ENCODE results near the gene TNFAIP6. TPM values are rescaled to one million over a fixed set of nuclear protein-coding genes. Genes with fewer than 3 reads are reported as not detected.

Gene TNFAIP6
- total and polyA plus RNA-seq, 2 of the 8 experiments (the other 6 are each of a cell fraction or from before 2014, with no cell fraction given) = 1.1 to 2.0 TPM

DNA sequence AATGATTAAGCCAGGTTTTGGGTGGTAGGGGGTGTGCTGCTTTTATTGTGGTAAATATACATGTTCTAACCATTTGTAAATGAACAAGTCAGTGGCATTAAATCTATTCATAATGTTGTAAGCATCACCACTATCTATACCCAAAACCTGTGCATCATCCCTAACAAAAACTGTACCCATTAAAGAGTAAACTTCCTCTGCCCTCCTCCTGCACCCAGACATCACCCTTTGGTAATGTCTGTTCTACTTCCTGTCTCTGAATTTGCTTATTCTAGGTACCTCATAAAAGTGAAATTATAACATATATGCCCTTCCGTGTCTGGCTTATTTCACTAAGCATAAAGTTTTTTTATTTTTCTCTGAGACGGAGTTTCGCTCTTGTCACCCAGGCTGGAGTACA lies 66.4 kb downstream of the TNFAIP6 start:
- no peak overlapping the region for H3K4me2 ChIP-seq (ENCODE audit: insufficient read depth in 1 of 2, low read depth in 2 of 2, low read length in 2 of 2)
- H3K9me3 ChIP-seq (ENCODE audit: insufficient read depth in 2 of 2, low read depth in 1 of 2, low read length in 1 of 2) = no peaks in the 10 kb centered on the region
- H3K36me3 ChIP-seq (ENCODE audit: control insufficient read depth in 2 of 4, insufficient read depth in 4 of 4, low read length in 3 of 4) = peaks cover 25 to 88% (median 51%) of the 10 kb centered on the region in 4 experiments
- no peak overlapping the region for H3K9ac ChIP-seq (replicated peaks in 1 of 4; ENCODE audit: extremely low read depth in 1 of 4, low read depth in 3 of 4, low read length in 3 of 4)
- H4K20me1 ChIP-seq (replicated peaks in 1 of 2; ENCODE audit: control insufficient read depth in 1 of 2, insufficient read depth in 2 of 2, low read length in 2 of 2) = peaks cover 8 to 13% of the 10 kb centered on the region in 2 experiments
- H3K4me3 ChIP-seq (ENCODE audit: extremely low read depth in 1 of 4, insufficient read depth in 2 of 4, low read depth in 3 of 4, low read length in 4 of 4) = no peak overlapping the region
- no peak overlapping the region for H3K27ac ChIP-seq (ENCODE audit: low read depth, low read length)
- no peak overlapping the region for H3K4ac ChIP-seq (replicated peaks; ENCODE audit: insufficient read length, low read depth, low read length)
- H3K27me3 ChIP-seq (replicated peaks in 1 of 4; ENCODE audit: control insufficient read depth in 3 of 4, extremely low read depth in 1 of 4, insufficient read depth in 3 of 4, low read length in 3 of 4) = no peaks in the 10 kb centered on the region
- no peak overlapping the region for H2BK12ac ChIP-seq (ENCODE audit: low read depth, low read length)
- no peak overlapping the region for H4K91ac ChIP-seq (replicated peaks; ENCODE audit: insufficient read length, low read length)
- peaks cover 2% of the 10 kb centered on the region; the same call in 1 of the 2 replicates for H3K79me1 ChIP-seq (ENCODE audit: low read depth, low read length)
- no peak overlapping the region for H4K8ac ChIP-seq (ENCODE audit: extremely low read depth, insufficient read depth, low read length)
- H3K4me1 ChIP-seq (replicated peaks in 1 of 4; ENCODE audit: control insufficient read depth in 3 of 4, insufficient read depth in 4 of 4, low read length in 3 of 4) = no peaks in the 10 kb centered on the region
- no peak overlapping the region for H2BK20ac ChIP-seq (ENCODE audit: low read length)
- no peak for FAIRE-seq
- H2BK15ac ChIP-seq (ENCODE audit: low read length) = no peak overlapping the region
- peaks cover 0 to 85% of the 10 kb centered on the region in 2 experiments; a peak in 3 of 4 replicates for H3K79me2 ChIP-seq (ENCODE audit: control insufficient read depth in 1 of 2, insufficient read depth in 2 of 2, low read length in 2 of 2)
- ChIA-PET POLR2A (ENCODE audit: partially characterized antibody) (interaction anchor here (1.6 to 4.3 kb wide), 2 partner anchors 10 to 14 kb away, joined by 6 to 39 read pairs; partner anchors contain the start of gene RIF1), CTCF (ENCODE audit: partially characterized antibody) (interaction anchor here (0.8 to 6.0 kb wide), 2 partner anchors 10 to 13 kb away, joined by 3 to 40 read pairs; no protein-coding TSS in a partner anchor)
- H3K14ac ChIP-seq (ENCODE audit: insufficient read length) = no peak overlapping the region
- no peak overlapping the region for H3K18ac ChIP-seq (ENCODE audit: extremely low read depth, low read length)
- H3K56ac ChIP-seq (replicated peaks; ENCODE audit: insufficient read length, low read depth, low read length) = no peak overlapping the region
- H2BK5ac ChIP-seq (ENCODE audit: low read depth, low read length) = no peak overlapping the region
- H4K5ac ChIP-seq (ENCODE audit: insufficient read length, low read depth, low read length) = no peak overlapping the region
- H2BK120ac ChIP-seq (replicated peaks; ENCODE audit: low read depth, low read length) = no peak overlapping the region
- DNase-seq (ENCODE audit: low read depth in 1 of 2, low spot score in 2 of 2) = no peak
- no peak overlapping the region for H2AFZ ChIP-seq (ENCODE audit: low read length)
- no peak overlapping the region for H3K23ac ChIP-seq (ENCODE audit: insufficient read length)
- no peaks in the 10 kb centered on the region for H3K23me2 ChIP-seq (ENCODE audit: low read depth, low read length)
- 94% methylated on average over 3 of the region's 3 CpGs; no CpG with 5 or more reads in 1 of the 2 experiments for WGBS, 2 experiments (ENCODE audit: extremely low coverage in 1 of 2, insufficient coverage in 1 of 2, insufficient read length in 1 of 2, insufficient replicate concordance in 2 of 2, low coverage in 1 of 2, low lambda C conversion rate in 2 of 2, missing lambda C conversion rate in 1 of 2)
- H2AK5ac ChIP-seq (ENCODE audit: low read depth, low read length) = no peak overlapping the region
- TF ChIP-seq GTF2F1 (IDR thresholded peaks at IDR 0.05; ENCODE audit: borderline replicate concordance, low read depth, low read length) (no peak), KDM5A (IDR thresholded peaks at IDR 0.05; ENCODE audit: low read length) (no peak), NRF1 (IDR thresholded peaks at IDR 0.05; ENCODE audit: low read depth, low read length) (no peak)

Data from H1 (cell line).